ENCODE results near the gene NCF2. TPM values are rescaled to one million over a fixed set of nuclear protein-coding genes. Genes with fewer than 3 reads are reported as not detected.
A peak's percentile ranks its signal among the peaks of the same experiment; 100 is the strongest.
"Not testable (repeated sequence)": the region's sequence is repeated elsewhere in the genome, so short reads cannot be mapped to it uniquely, and the experiment has no call there.

Gene NCF2
- total and polyA plus RNA-seq, 4 donors: 38.7 to 193 (median 74.3) TPM

DNA sequence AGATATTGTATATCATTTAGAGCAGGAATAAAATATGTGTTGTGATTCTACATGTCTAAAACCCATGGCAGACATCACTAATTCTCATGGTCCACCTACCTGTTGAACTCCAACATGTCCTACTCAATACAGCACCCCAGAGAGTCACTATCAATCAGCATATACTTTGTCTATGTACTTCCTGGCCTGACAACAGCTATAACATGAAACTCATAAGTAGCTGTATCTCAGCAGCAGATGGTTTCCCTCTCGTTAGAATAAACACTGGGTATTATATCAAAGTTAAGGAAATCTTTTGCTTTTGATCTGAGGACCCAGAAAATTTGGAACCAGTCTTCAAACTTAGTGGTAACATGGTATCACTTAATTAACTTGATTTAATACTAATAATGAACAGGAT lies 29.5 kb upstream of the NCF2 start:
- TF ChIP-seq, protein P1, sequence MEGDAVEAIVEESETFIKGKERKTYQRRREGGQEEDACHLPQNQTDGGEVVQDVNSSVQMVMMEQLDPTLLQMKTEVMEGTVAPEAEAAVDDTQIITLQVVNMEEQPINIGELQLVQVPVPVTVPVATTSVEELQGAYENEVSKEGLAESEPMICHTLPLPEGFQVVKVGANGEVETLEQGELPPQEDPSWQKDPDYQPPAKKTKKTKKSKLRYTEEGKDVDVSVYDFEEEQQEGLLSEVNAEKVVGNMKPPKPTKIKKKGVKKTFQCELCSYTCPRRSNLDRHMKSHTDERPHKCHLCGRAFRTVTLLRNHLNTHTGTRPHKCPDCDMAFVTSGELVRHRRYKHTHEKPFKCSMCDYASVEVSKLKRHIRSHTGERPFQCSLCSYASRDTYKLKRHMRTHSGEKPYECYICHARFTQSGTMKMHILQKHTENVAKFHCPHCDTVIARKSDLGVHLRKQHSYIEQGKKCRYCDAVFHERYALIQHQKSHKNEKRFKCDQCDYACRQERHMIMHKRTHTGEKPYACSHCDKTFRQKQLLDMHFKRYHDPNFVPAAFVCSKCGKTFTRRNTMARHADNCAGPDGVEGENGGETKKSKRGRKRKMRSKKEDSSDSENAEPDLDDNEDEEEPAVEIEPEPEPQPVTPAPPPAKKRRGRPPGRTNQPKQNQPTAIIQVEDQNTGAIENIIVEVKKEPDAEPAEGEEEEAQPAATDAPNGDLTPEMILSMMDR (IDR thresholded peaks at IDR 0.05; ENCODE audit: control extremely low read depth, extremely low read depth): no peak
- H3K4me1 ChIP-seq (ENCODE audit: control insufficient read depth in 5 of 5, insufficient read depth in 5 of 5, low read length in 5 of 5): peaks cover 0 to 18% (median 0%) of the 10 kb centered on the region in 5 donors
- H3K27ac ChIP-seq (ENCODE audit: low read depth in 1 of 2, low read length in 1 of 2): no peak overlapping the region
- ATAC-seq (ENCODE audit: insufficient read depth, low FRiP score) (no peak), DNase-seq (peak in 2 of 3 donors; percentile 91 to 93)
- peaks cover 0 to 3% (median 1%) of the 10 kb centered on the region in 4 donors for H3K36me3 ChIP-seq (ENCODE audit: control insufficient read depth in 4 of 4, insufficient read depth in 4 of 4, low read length in 4 of 4)
- H3K9ac ChIP-seq (ENCODE audit: insufficient read depth in 1 of 2, low read length in 2 of 2): no peak overlapping the region
- 66 to 81% methylated on average over 1 of the region's 1 CpG for WGBS, 2 donors
- no peaks in the 10 kb centered on the region for H3K9me3 ChIP-seq (ENCODE audit: control insufficient read depth in 4 of 4, insufficient read depth in 3 of 4, low read length in 3 of 4)
- no peaks in the 10 kb centered on the region for H3K27me3 ChIP-seq (ENCODE audit: control insufficient read depth in 3 of 3, insufficient read depth in 3 of 3, low read length in 2 of 3)
- H3K4me3 ChIP-seq: no peak overlapping the region

DNA sequence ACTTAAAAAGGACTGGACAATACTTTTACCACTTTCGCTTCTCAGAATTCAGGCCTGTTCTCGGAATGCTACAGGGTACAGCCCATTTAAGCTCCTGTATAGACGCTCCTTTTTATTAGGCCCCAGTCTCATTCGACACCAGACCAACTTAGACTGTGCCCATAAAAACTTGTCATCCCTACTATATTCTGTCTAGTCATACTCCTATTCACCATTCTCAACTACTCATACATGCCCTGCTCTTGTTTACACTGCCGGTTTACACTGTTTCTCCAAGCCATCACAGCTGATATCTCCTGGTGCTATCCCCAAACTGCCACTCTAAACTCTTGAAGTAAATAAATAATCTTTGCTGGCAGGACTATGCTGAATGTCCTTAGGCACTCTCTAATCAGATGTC lies 27.9 kb upstream of the NCF2 start:
- H3K27ac ChIP-seq (ENCODE audit: low read depth in 1 of 2, low read length in 1 of 2); H3K4me3 ChIP-seq; H3K9ac ChIP-seq (ENCODE audit: insufficient read depth in 1 of 2, low read length in 2 of 2); H3K36me3 ChIP-seq (ENCODE audit: control insufficient read depth in 4 of 4, insufficient read depth in 4 of 4, low read length in 4 of 4); DNase-seq; H3K9me3 ChIP-seq (ENCODE audit: control insufficient read depth in 4 of 4, insufficient read depth in 3 of 4, low read length in 3 of 4); ATAC-seq (ENCODE audit: insufficient read depth, low FRiP score); H3K27me3 ChIP-seq (ENCODE audit: control insufficient read depth in 3 of 3, insufficient read depth in 3 of 3, low read length in 2 of 3): not testable (repeated sequence)
- 80 to 88% methylated on average over 4 to 5 of the region's 5 CpGs for WGBS, 2 donors
- H3K4me1 ChIP-seq (ENCODE audit: control insufficient read depth in 5 of 5, insufficient read depth in 5 of 5, low read length in 5 of 5): peaks cover 0 to 18% (median 0%) of the 10 kb centered on the region in 5 donors

DNA sequence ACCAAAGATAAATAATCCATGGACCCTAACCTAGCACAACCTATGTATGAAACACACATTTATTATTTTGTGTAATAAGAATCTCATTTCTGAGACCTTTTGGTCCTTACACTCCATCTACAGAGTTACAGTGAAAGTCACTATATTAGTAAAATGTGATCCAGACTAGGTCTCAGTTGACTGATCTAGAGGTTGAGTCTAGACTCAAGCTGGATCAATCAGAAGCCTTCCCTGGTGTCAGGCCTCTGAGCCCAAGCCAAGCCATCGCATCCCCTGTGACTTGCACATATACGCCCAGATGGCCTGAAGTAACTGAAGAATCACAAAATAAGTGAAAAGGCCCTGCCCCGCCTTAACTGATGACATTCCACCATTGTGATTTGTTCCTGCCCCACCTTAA lies 22.7 kb upstream of the NCF2 start:
- not testable (repeated sequence) for H3K27ac ChIP-seq (ENCODE audit: low read depth in 1 of 2, low read length in 1 of 2); H3K9me3 ChIP-seq (ENCODE audit: control insufficient read depth in 4 of 4, insufficient read depth in 3 of 4, low read length in 3 of 4); ATAC-seq (ENCODE audit: insufficient read depth, low FRiP score); H3K9ac ChIP-seq (ENCODE audit: insufficient read depth in 1 of 2, low read length in 2 of 2); H3K27me3 ChIP-seq (ENCODE audit: control insufficient read depth in 3 of 3, insufficient read depth in 3 of 3, low read length in 2 of 3); H3K4me3 ChIP-seq; H3K36me3 ChIP-seq (ENCODE audit: control insufficient read depth in 4 of 4, insufficient read depth in 4 of 4, low read length in 4 of 4); DNase-seq
- H3K4me1 ChIP-seq (ENCODE audit: control insufficient read depth in 5 of 5, insufficient read depth in 5 of 5, low read length in 5 of 5): peaks cover 7 to 21% (median 7%) of the 10 kb centered on the region in 5 donors
- WGBS, 2 donors: 94 to 96% methylated on average over 2 to 3 of the region's 3 CpGs

DNA sequence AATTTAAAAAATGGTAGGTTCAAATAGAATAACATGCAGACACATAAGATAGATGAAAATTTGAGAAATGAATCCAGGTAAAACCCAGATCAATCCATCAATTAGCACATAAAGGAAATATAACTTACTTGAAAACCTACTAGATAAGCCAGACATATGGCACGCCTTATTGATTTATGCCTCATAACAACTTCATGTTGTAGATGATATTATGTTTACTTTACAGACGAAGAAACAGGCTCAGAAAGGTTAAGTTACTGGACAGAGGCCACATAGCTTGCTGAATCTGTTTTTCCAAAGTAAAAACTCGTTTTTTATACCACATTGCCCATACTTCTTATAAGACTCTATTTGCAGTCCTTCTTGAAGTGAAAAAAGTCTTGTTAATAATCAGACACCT lies 22.1 kb upstream of the NCF2 start:
- ATAC-seq (ENCODE audit: insufficient read depth, low FRiP score) (no peak), DNase-seq (no peak)
- no peaks in the 10 kb centered on the region for H3K36me3 ChIP-seq (ENCODE audit: control insufficient read depth in 4 of 4, insufficient read depth in 4 of 4, low read length in 4 of 4)
- peaks cover 7 to 21% (median 7%) of the 10 kb centered on the region in 5 donors for H3K4me1 ChIP-seq (ENCODE audit: control insufficient read depth in 5 of 5, insufficient read depth in 5 of 5, low read length in 5 of 5)
- WGBS, 2 donors: 74 to 90% methylated on average over 3 of the region's 3 CpGs
- no peaks in the 10 kb centered on the region for H3K9me3 ChIP-seq (ENCODE audit: control insufficient read depth in 4 of 4, insufficient read depth in 3 of 4, low read length in 3 of 4)
- no peak overlapping the region for H3K4me3 ChIP-seq
- TF ChIP-seq, protein P1 (IDR thresholded peaks at IDR 0.05; ENCODE audit: control extremely low read depth, extremely low read depth): no peak
- no peak overlapping the region for H3K27ac ChIP-seq (ENCODE audit: low read depth in 1 of 2, low read length in 1 of 2)
- H3K27me3 ChIP-seq (ENCODE audit: control insufficient read depth in 3 of 3, insufficient read depth in 3 of 3, low read length in 2 of 3): no peaks in the 10 kb centered on the region
- H3K9ac ChIP-seq (ENCODE audit: insufficient read depth in 1 of 2, low read length in 2 of 2): no peak overlapping the region
